ENCODE data around the gene NR1D2. TPM values are rescaled to one million over a fixed set of nuclear protein-coding genes. Genes with fewer than 3 reads are reported as not detected.

Gene NR1D2
- total and polyA plus RNA-seq, 2 experiments from 2014 or later: 12.5 to 18.8 TPM

GRCh38 chr3:23952646-23953045, 7.6 kb downstream of the NR1D2 start:
- DNase-seq (ENCODE audit: low read depth in 1 of 2, low spot score in 1 of 2): peak in 1 of 2 donors; percentile 45
- H3K27me3 ChIP-seq: no peaks in the 10 kb centered on the region
- H3K9me3 ChIP-seq (ENCODE audit: low read depth): no peaks in the 10 kb centered on the region
- no peak for TF ChIP-seq CTCF (IDR thresholded peaks at IDR 0.05; ENCODE audit: low read depth, low read length)
- no peak overlapping the region for H3K4me3 ChIP-seq
- no peak overlapping the region for H3K27ac ChIP-seq
- peaks cover 26% of the 10 kb centered on the region for H3K4me1 ChIP-seq (ENCODE audit: low read depth)
- H3K36me3 ChIP-seq: peaks cover 10% of the 10 kb centered on the region

DNA sequence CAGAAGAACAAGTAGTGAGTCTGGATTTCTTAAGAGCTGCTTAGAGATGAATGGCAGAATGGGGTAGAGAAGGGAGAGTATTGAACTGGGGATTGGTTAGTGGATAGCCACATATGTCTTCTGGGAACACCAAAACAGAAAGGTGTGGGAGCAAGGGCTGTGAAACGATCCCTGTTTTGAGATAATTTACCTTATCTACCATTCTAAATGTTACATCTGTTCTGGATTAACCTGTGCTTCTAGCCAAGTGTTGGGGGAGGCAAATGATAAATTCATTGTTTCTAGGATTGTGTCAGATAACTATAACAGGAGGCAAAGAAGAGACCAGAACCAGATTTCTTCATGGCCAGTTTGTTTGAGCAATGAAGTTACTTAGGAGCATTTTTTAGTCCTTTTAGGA, 8.4 kb downstream of the NR1D2 start:
- no peak for TF ChIP-seq CTCF (IDR thresholded peaks at IDR 0.05; ENCODE audit: low read depth, low read length)
- no peaks in the 10 kb centered on the region for H3K9me3 ChIP-seq (ENCODE audit: low read depth)
- H3K27ac ChIP-seq: no peak overlapping the region
- no peak for DNase-seq (ENCODE audit: low read depth in 1 of 2, low spot score in 1 of 2)
- H3K27me3 ChIP-seq: no peaks in the 10 kb centered on the region
- H3K36me3 ChIP-seq: peaks cover 10% of the 10 kb centered on the region
- no peak overlapping the region for H3K4me3 ChIP-seq
- H3K4me1 ChIP-seq (ENCODE audit: low read depth): peaks cover 20% of the 10 kb centered on the region

GRCh38 chr3:23954144-23954543, 9.1 kb downstream of the NR1D2 start:
- H3K36me3 ChIP-seq: peaks cover 10% of the 10 kb centered on the region
- H3K27ac ChIP-seq: no peak overlapping the region
- H3K27me3 ChIP-seq: no peaks in the 10 kb centered on the region
- H3K9me3 ChIP-seq (ENCODE audit: low read depth): no peaks in the 10 kb centered on the region
- DNase-seq (ENCODE audit: low read depth in 1 of 2, low spot score in 1 of 2): no peak
- H3K4me3 ChIP-seq: no peak overlapping the region
- TF ChIP-seq CTCF (IDR thresholded peaks at IDR 0.05; ENCODE audit: low read depth, low read length): no peak
- peaks cover 15% of the 10 kb centered on the region for H3K4me1 ChIP-seq (ENCODE audit: low read depth)

- no peak for TF ChIP-seq CTCF (IDR thresholded peaks at IDR 0.05; ENCODE audit: low read depth, low read length)
- Histone ChIP-seq H3K36me3 (peaks cover 20% of the 10 kb centered on the region), H3K4me3 (no peak overlapping the region), H3K27ac (no peak overlapping the region), H3K27me3 (no peaks in the 10 kb centered on the region), H3K4me1 (ENCODE audit: low read depth) (peaks cover 3% of the 10 kb centered on the region), H3K9me3 (ENCODE audit: low read depth) (no peaks in the 10 kb centered on the region)
- no peak for DNase-seq (ENCODE audit: low read depth in 1 of 2, low spot score in 1 of 2)
These were observed 11.6 kb downstream of the NR1D2 start for GRCh38 chr3:23956701-23957100.

GRCh38 chr3:23959135-23959900, 14.2 kb downstream of the NR1D2 start:
- no peak for TF ChIP-seq CTCF (IDR thresholded peaks at IDR 0.05; ENCODE audit: low read depth, low read length)
- Histone ChIP-seq H3K27ac (no peak overlapping the region), H3K36me3 (peaks cover 31% of the 10 kb centered on the region), H3K9me3 (ENCODE audit: low read depth) (no peaks in the 10 kb centered on the region), H3K27me3 (no peaks in the 10 kb centered on the region), H3K4me3 (no peak overlapping the region), H3K4me1 (ENCODE audit: low read depth) (no peaks in the 10 kb centered on the region)
- DNase-seq (ENCODE audit: low read depth in 1 of 2, low spot score in 1 of 2): peak in 1 of 2 donors; percentile 72
